Activated CD4-positive, alpha-beta T cell treated with anti-CD3 and anti-CD28 coated beads for 36 hours (primary cell): ENCODE results near the gene PDE4B. TPM values are rescaled to one million over a fixed set of nuclear protein-coding genes. Genes with fewer than 3 reads are reported as not detected.

Experiments used
- ATAC-seq: fragments of 200-7000 bp; cut with Tn5 transposase; one replicate; pipeline ENCODE4 v1.10.0; 2021; ENCODE audit warnings: mild to moderate bottlenecking, moderate library complexity
- CTCF ChIA-PET: fragments of 350-600 bp; sonication (Branson Sonifier 250); formaldehyde crosslinking; loops from one replicate; lab custom pipeline; 2021; ENCODE audit warnings: antibody characterized with exemption; lab: Charles Lee
- POLR2A ChIA-PET: fragments of 350-600 bp; sonication (Branson Sonifier 250); formaldehyde crosslinking; loops from one replicate; lab custom pipeline; 2021; ENCODE audit warnings: antibody characterized with exemption, inconsistent platforms; lab: Charles Lee
- DNase-seq: peaks from one replicate; pipeline ENCODE4 v3.0.0-alpha.2; 2020
- H3K27ac Mint-ChIP-seq: one replicate; pipeline ENCODE4 v1.8.0; 2021; ENCODE audit warnings: mixed read lengths
- H3K27me3 Mint-ChIP-seq: one replicate; pipeline ENCODE4 v1.8.0; 2021; ENCODE audit warnings: mixed read lengths
- H3K36me3 Mint-ChIP-seq: one replicate; pipeline ENCODE4 v1.8.0; 2021; ENCODE audit warnings: low read depth, mixed read lengths
- H3K4me1 Mint-ChIP-seq: one replicate; pipeline ENCODE4 v1.8.0; 2021; ENCODE audit warnings: mixed read lengths
- H3K4me3 Mint-ChIP-seq: one replicate; pipeline ENCODE4 v1.8.0; 2021; ENCODE audit warnings: mild to moderate bottlenecking, moderate library complexity, mixed read lengths
- H3K9me3 Mint-ChIP-seq: one replicate; pipeline ENCODE4 v1.8.0; 2021; ENCODE audit warnings: low read depth, mixed read lengths
- intact Hi-C, 2 experiments: fragments of 100-400 bp; cut with DNase I in 1 of 2; cut with micrococcal nuclease in 1 of 2; formaldehyde crosslinking; loops; one replicate each; pipeline versions ENCODE4 v1.14.2 to v1.15.1; 2022 to 2024; cut with DNase I, micrococcal nuclease
- total RNA-seq, 2 experiments: library from RNA; stranded (reverse); gene quantifications; one replicate each; pipeline ENCODE4 v1.2.3, GENCODE V29; 2021

PDE4B gene
- total RNA-seq, 2 experiments from 2014 or later = 24.2 to 24.7 TPM

- Mint-ChIP-seq H3K27me3 (peaks cover 13% of the 10 kb centered on the region), H3K36me3 (no peaks in the 10 kb centered on the region), H3K27ac (no peak overlapping the region), H3K4me3 (no peak overlapping the region), H3K4me1 (no peaks in the 10 kb centered on the region), H3K9me3 (no peaks in the 10 kb centered on the region)
- ATAC-seq (no peak), DNase-seq (no peak)
- CTCF ChIA-PET = interaction anchor here (0.9 kb wide), 1 partner anchor 507 kb away, joined by 4 read pairs; no protein-coding TSS in a partner anchor
- intact Hi-C loops = no loop called here
- POLR2A ChIA-PET = no interaction called here
These were observed 146.9 kb downstream of the PDE4B start for GRCh38 chr1:65939636-65940035.

- CTCF ChIA-PET = interaction anchor here (0.9 kb wide), 1 partner anchor 506 kb away, joined by 4 read pairs; no protein-coding TSS in a partner anchor
These were observed 147.4 kb downstream of the PDE4B start for GRCh38 chr1:65940126-65940525.

GRCh38 chr1:65942476-65942875, 149.8 kb downstream of the PDE4B start:
- ChIA-PET CTCF (no interaction called here), POLR2A (no interaction called here)
- H3K4me3 Mint-ChIP-seq = no peak overlapping the region
- no peaks in the 10 kb centered on the region for H3K36me3 Mint-ChIP-seq
- no peak overlapping the region for H3K27ac Mint-ChIP-seq
- no peaks in the 10 kb centered on the region for H3K9me3 Mint-ChIP-seq
- no peak for ATAC-seq
- intact Hi-C loops = no loop called here
- peaks cover 15% of the 10 kb centered on the region for H3K27me3 Mint-ChIP-seq
- H3K4me1 Mint-ChIP-seq = no peaks in the 10 kb centered on the region
- DNase-seq = no peak

More at GRCh38 chr1:65940126-65940525, 147.4 kb downstream of the PDE4B start:
- H3K36me3 Mint-ChIP-seq = no peaks in the 10 kb centered on the region
- no peak overlapping the region for H3K27ac Mint-ChIP-seq
- no peak overlapping the region for H3K4me3 Mint-ChIP-seq
- peaks cover 14% of the 10 kb centered on the region for H3K27me3 Mint-ChIP-seq
- ATAC-seq (no peak), DNase-seq (no peak)
- intact Hi-C loops = no loop called here
- H3K4me1 Mint-ChIP-seq = no peaks in the 10 kb centered on the region
- POLR2A ChIA-PET = no interaction called here
- no peaks in the 10 kb centered on the region for H3K9me3 Mint-ChIP-seq

- DNase-seq = no peak
- H3K9me3 Mint-ChIP-seq = no peaks in the 10 kb centered on the region
- no peak for ATAC-seq
- intact Hi-C loops = no loop called here
- no peak overlapping the region for H3K27ac Mint-ChIP-seq
- no peaks in the 10 kb centered on the region for H3K36me3 Mint-ChIP-seq
- ChIA-PET CTCF (interaction anchor here (0.8 kb wide), 1 partner anchor 342 kb away, joined by 3 read pairs; no protein-coding TSS in a partner anchor), POLR2A (no interaction called here)
- H3K27me3 Mint-ChIP-seq = peaks cover 16% of the 10 kb centered on the region
- no peaks in the 10 kb centered on the region for H3K4me1 Mint-ChIP-seq
- no peak overlapping the region for H3K4me3 Mint-ChIP-seq
These were observed 153.7 kb downstream of the PDE4B start for GRCh38 chr1:65946376-65946775.

- POLR2A ChIA-PET = no interaction called here
- CTCF ChIA-PET = interaction anchor here (0.8 kb wide), 1 partner anchor 342 kb away, joined by 3 read pairs; no protein-coding TSS in a partner anchor
- intact Hi-C loops = no loop called here
- Mint-ChIP-seq H3K36me3 (no peaks in the 10 kb centered on the region), H3K4me3 (no peak overlapping the region), H3K27me3 (peaks cover 13% of the 10 kb centered on the region), H3K9me3 (no peaks in the 10 kb centered on the region), H3K4me1 (peaks cover under 1% of the 10 kb centered on the region), H3K27ac (no peak overlapping the region)
- no peak for DNase-seq
- no peak for ATAC-seq
These were observed 154.3 kb downstream of the PDE4B start for GRCh38 chr1:65946960-65947359.

GRCh38 chr1:65948609-65949229, 156.0 kb downstream of the PDE4B start:
- Mint-ChIP-seq H3K27ac (no peak overlapping the region), H3K4me1 (peaks cover 12% of the 10 kb centered on the region), H3K36me3 (no peaks in the 10 kb centered on the region), H3K9me3 (no peaks in the 10 kb centered on the region), H3K4me3 (no peak overlapping the region), H3K27me3 (peaks cover 12% of the 10 kb centered on the region)
- DNase-seq (no peak), ATAC-seq (no peak)
- ChIA-PET POLR2A (no interaction called here), CTCF (no interaction called here)
- intact Hi-C loops = no loop called here

- no peak for ATAC-seq
- POLR2A ChIA-PET = no interaction called here
- DNase-seq = no peak
- H3K27ac Mint-ChIP-seq = no peak overlapping the region
- H3K4me1 Mint-ChIP-seq = peaks cover 12% of the 10 kb centered on the region
- peaks cover 9% of the 10 kb centered on the region for H3K27me3 Mint-ChIP-seq
- no peaks in the 10 kb centered on the region for H3K36me3 Mint-ChIP-seq
- intact Hi-C loops = no loop called here
- no peak overlapping the region for H3K4me3 Mint-ChIP-seq
- CTCF ChIA-PET = interaction anchor here (0.6 to 1.0 kb wide), 3 partner anchors 10 to 177 kb away, joined by 3 to 4 read pairs (median 3); no protein-coding TSS in a partner anchor
- no peaks in the 10 kb centered on the region for H3K9me3 Mint-ChIP-seq
These were observed 156.5 kb downstream of the PDE4B start for GRCh38 chr1:65949230-65949626.

GRCh38 chr1:65949933-65950332, 157.2 kb downstream of the PDE4B start:
- ChIA-PET CTCF (interaction anchor here (0.8 to 1.0 kb wide), 3 partner anchors 15 to 293 kb away, joined by 3 to 4 read pairs (median 3); no protein-coding TSS in a partner anchor), POLR2A (no interaction called here)
- Mint-ChIP-seq H3K27ac (no peak overlapping the region), H3K27me3 (peaks cover 7% of the 10 kb centered on the region), H3K4me3 (no peak overlapping the region), H3K9me3 (no peaks in the 10 kb centered on the region), H3K36me3 (no peaks in the 10 kb centered on the region), H3K4me1 (peaks cover 12% of the 10 kb centered on the region)
- DNase-seq (no peak), ATAC-seq (no peak)
- intact Hi-C loops = loop anchor here in 1 of 2 experiments (10.0 kb wide), 1 partner anchor 425 kb away; no protein-coding TSS in a partner anchor

GRCh38 chr1:65952696-65953095, 160.0 kb downstream of the PDE4B start:
- Mint-ChIP-seq H3K4me1 (peaks cover 12% of the 10 kb centered on the region), H3K36me3 (no peaks in the 10 kb centered on the region), H3K4me3 (no peak overlapping the region), H3K27me3 (peaks cover 4% of the 10 kb centered on the region), H3K27ac (no peak overlapping the region), H3K9me3 (no peaks in the 10 kb centered on the region)
- peak; percentile 70 for ATAC-seq
- intact Hi-C loops = loop anchor here in 1 of 2 experiments (10.0 kb wide), 1 partner anchor 422 kb away; no protein-coding TSS in a partner anchor
- CTCF ChIA-PET = interaction anchor here (0.8 kb wide), 1 partner anchor 25 kb away, joined by 5 read pairs; no protein-coding TSS in a partner anchor
- DNase-seq = no peak
- POLR2A ChIA-PET = no interaction called here

- no peaks in the 10 kb centered on the region for H3K9me3 Mint-ChIP-seq
- CTCF ChIA-PET = interaction anchor here (0.6 to 0.8 kb wide), 2 partner anchors 26 to 330 kb away, joined by 3 to 5 read pairs; no protein-coding TSS in a partner anchor
These were observed 160.5 kb downstream of the PDE4B start for GRCh38 chr1:65953170-65953569.

GRCh38 chr1:65955071-65955470, 162.4 kb downstream of the PDE4B start:
- no peak for ATAC-seq
- Mint-ChIP-seq H3K36me3 (no peaks in the 10 kb centered on the region), H3K9me3 (no peaks in the 10 kb centered on the region), H3K27me3 (peaks cover 4% of the 10 kb centered on the region), H3K27ac (no peak overlapping the region), H3K4me1 (peaks cover 12% of the 10 kb centered on the region), H3K4me3 (no peak overlapping the region)
- intact Hi-C loops = loop anchor here (5.0 to 10.0 kb wide), 3 partner anchors 143 to 772 kb away; no protein-coding TSS in a partner anchor
- CTCF ChIA-PET = interaction anchor here (2.0 to 3.6 kb wide), 2 partner anchors 288 to 491 kb away, joined by 11 to 64 read pairs; no protein-coding TSS in a partner anchor
- POLR2A ChIA-PET = no interaction called here
- no peak for DNase-seq

More at GRCh38 chr1:65953170-65953569, 160.5 kb downstream of the PDE4B start:
- Mint-ChIP-seq H3K4me3 (no peak overlapping the region), H3K27ac (no peak overlapping the region), H3K4me1 (peaks cover 12% of the 10 kb centered on the region), H3K27me3 (peaks cover 4% of the 10 kb centered on the region), H3K36me3 (no peaks in the 10 kb centered on the region)
- no peak for DNase-seq
- no peak for ATAC-seq
- intact Hi-C loops = loop anchor here in 1 of 2 experiments (10.0 kb wide), 1 partner anchor 422 kb away; no protein-coding TSS in a partner anchor
- POLR2A ChIA-PET = no interaction called here
